GM20000 (cell line): ENCODE measurements around the gene FAM200A.

Experiments used
- DNase-seq: peaks from one replicate; pipeline ENCODE4 v3.0.0; 2012; ENCODE audit warnings: low spot score
- TF ChIP-seq, protein P1 (sequence below): IDR thresholded peaks from 2 replicates; pipeline ENCODE4 v1.5.1; 2012; ENCODE audit warnings: mild to moderate bottlenecking, control low read depth; ENCODE audit errors: extremely low read depth, missing control alignments

FAM200A gene

GRCh38 chr7:99562832-99563231, 10.9 kb upstream of the FAM200A start:
- DNase-seq = no peak
- TF ChIP-seq, protein P1, sequence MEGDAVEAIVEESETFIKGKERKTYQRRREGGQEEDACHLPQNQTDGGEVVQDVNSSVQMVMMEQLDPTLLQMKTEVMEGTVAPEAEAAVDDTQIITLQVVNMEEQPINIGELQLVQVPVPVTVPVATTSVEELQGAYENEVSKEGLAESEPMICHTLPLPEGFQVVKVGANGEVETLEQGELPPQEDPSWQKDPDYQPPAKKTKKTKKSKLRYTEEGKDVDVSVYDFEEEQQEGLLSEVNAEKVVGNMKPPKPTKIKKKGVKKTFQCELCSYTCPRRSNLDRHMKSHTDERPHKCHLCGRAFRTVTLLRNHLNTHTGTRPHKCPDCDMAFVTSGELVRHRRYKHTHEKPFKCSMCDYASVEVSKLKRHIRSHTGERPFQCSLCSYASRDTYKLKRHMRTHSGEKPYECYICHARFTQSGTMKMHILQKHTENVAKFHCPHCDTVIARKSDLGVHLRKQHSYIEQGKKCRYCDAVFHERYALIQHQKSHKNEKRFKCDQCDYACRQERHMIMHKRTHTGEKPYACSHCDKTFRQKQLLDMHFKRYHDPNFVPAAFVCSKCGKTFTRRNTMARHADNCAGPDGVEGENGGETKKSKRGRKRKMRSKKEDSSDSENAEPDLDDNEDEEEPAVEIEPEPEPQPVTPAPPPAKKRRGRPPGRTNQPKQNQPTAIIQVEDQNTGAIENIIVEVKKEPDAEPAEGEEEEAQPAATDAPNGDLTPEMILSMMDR = no peak

DNA sequence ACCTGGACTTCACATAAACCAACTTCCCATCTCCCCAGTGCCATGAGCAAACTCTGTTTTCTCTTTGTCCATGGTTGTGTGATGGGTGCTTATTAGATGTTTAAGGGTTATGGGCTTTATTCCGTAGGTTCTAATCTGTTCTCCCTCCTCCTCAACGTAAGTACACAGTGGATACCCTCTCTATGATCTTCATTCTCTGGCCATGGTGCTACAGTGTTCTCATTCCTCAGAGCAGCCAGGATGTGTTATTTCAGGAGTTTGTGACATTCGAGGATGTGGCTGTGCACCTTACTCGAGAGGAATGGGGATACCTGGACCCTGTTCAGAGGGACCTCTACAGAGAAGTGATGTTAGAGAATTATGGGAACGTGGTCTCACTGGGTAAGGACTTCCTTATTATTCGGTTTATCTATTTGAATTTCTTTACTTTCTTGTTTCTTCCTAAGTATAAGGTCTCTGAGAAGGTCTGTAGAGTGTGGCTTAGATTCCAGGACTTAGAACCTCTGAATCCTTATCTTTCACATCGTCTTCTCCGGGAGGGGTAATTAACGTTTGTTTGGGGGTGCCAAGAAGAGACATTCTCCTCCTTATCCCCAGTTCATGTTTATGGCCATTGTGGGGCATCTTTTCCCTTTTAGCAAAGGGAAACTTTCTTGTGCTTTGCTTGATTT, 10.3 kb upstream of the FAM200A start:
- TF ChIP-seq, protein P1 = no peak
- DNase-seq = no peak

DNA sequence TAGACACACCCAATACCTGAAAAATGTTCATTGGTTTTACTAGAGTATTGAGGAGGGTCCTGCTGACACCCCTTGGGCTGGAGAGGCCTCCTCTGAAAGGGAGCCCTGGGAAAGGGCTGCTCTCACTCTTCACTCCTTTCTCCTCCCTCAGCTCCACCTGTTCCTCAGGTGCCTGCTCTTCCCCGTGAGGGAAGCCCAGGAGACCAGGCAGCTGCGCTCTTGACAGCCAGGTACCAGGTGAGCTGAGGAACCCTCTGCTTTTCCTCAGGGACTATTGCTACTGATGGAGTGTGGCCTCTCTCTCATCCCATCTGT, 9.8 kb upstream of the FAM200A start:
- TF ChIP-seq, protein P1 = no peak
- DNase-seq = no peak

- TF ChIP-seq, protein P1 = no peak
- no peak for DNase-seq
Measured at GRCh38 chr7:99560834-99561736, 9.2 kb upstream of the FAM200A start.

DNA sequence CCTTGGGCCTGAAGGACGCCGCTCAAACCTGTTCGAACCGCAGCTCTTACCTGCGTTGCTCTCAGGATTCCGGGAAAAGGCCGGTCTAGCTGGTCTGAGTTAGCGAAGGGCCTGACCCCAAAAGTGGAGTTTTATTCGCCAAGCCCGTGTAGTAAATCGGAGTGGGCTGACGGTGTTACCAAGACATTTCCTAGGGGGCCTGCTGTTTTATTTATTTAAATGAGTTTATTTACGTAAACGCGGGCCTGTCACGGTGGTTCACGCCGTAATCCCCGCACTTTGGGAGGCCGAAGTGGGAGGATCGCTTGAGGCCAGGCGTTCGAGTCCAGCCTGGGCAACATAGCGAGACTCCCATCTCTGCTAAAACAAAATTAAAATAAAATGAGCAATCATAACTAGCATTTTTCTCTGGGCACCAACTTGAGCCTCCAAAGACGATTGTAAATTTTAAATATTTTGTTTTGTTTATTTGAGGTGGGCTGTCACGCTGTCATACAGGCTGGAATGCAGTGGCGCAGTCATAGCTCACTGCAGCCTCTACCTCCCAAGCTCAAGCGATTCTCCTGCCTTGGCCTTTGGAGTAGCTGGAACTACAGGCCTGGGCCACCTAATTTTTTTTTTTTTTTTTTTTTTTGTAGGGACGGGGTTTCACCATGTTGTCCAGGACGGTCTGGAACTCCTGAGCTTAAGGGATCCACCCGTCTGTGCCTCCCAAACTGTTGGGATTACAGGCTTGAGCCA, 7.4 kb upstream of the FAM200A start:
- TF ChIP-seq, protein P1 = no peak
- no peak for DNase-seq

- TF ChIP-seq, protein P1 = no peak
- DNase-seq = peak; percentile 94
Measured at GRCh38 chr7:99558306-99559174, 6.6 kb upstream of the FAM200A start, which contains the start of gene ZNF655. ZNF655 (plus strand) TSS chr7:99558642; CDS start chr7:99560560, 1,918 bp downstream.
